HepG2 (cell line): ENCODE measurements around the gene BTBD7. TPM values are rescaled to one million over a fixed set of nuclear protein-coding genes. Genes with fewer than 3 reads are reported as not detected.

Experiments
- ATF7 ChIP-seq, 2 experiments: fragments of 450-650 bp in 1 of 2; sonication (generic) in 1 of 2; formaldehyde crosslinking in 1 of 2; IDR thresholded peaks; 2 replicates each; pipeline versions ENCODE4 v1.4.0 to v1.6.1; 2016 to 2020; ENCODE audit warnings: antibody characterized with exemption in 1 of 2, mild to moderate bottlenecking in 1 of 2, missing genetic modification reagents in 1 of 2
- PHF8 ChIP-seq: sonication (generic); formaldehyde crosslinking; IDR thresholded peaks from 2 replicates; pipeline ENCODE4 v1.5.0; 2020; ENCODE audit warnings: missing genetic modification reagents
- RBAK ChIP-seq: sonication (generic); formaldehyde crosslinking; IDR thresholded peaks from 2 replicates; pipeline ENCODE4 v1.5.1; 2020; ENCODE audit warnings: mild to moderate bottlenecking, missing genetic modification reagents
- SRF ChIP-seq: IDR thresholded peaks from 2 replicates; pipeline ENCODE4 v1.6.1; 2011; ENCODE audit warnings: mild to moderate bottlenecking, low read depth, low read length, moderate library complexity
- ZNF510 ChIP-seq: sonication (generic); formaldehyde crosslinking; IDR thresholded peaks from 2 replicates; pipeline ENCODE4 v1.4.0; 2020; ENCODE audit warnings: low read depth, mild to moderate bottlenecking, missing genetic modification reagents
- polyA plus RNA-seq, 8 experiments: library from polyadenylated mRNA; depleted of rRNA in 3 of 8; stranded (reverse) in 7 of 8; unstranded in 1 of 8; fragments of >200 nt; fragmentation: Illumina TruSeq in 4 of 8; extraction: Trizol in 4 of 8; gene quantifications; 2 replicates each; pipeline versions ENCODE4 v1.2.1 to v1.2.3, GENCODE V29; 2011 to 2016; ENCODE audit warnings: low read depth in 4 of 8, missing spikeins in 1 of 8, mixed read lengths in 1 of 8; ENCODE audit not compliant: insufficient read depth in 1 of 8
- total RNA-seq, 5 experiments: library from RNA; depleted of rRNA; stranded (reverse); fragments of >200 nt; fragmentation: Illumina TruSeq; extraction: Trizol; gene quantifications; 2 replicates each; pipeline ENCODE4 v1.2.3, GENCODE V29; 2016; ENCODE audit warnings: low read depth in 1 of 5
- TF ChIP-seq, protein P1 (sequence below): sonication (generic); formaldehyde crosslinking; IDR thresholded peaks from 2 replicates; pipeline ENCODE4 v1.5.0; 2020; ENCODE audit warnings: mild to moderate bottlenecking, low read depth, missing genetic modification reagents, borderline replicate concordance
- TF ChIP-seq, protein P2 (sequence below): sonication (generic); formaldehyde crosslinking; IDR thresholded peaks from one replicate; pipeline ENCODE4 v1.5.1; 2020; ENCODE audit warnings: mild to moderate bottlenecking, missing genetic modification reagents; ENCODE audit errors: not compliant biosample characterization
- TF ChIP-seq, protein P3 (sequence below): sonication (generic); formaldehyde crosslinking; IDR thresholded peaks from 2 replicates; pipeline ENCODE4 v1.8.0; 2022; ENCODE audit warnings: low read depth, missing genetic modification reagents

Gene BTBD7
- total and polyA plus RNA-seq, 2 of the 13 experiments (the other 11 are each of a cell fraction or from before 2014, with no cell fraction given), result 11.6 to 15.2 TPM

DNA sequence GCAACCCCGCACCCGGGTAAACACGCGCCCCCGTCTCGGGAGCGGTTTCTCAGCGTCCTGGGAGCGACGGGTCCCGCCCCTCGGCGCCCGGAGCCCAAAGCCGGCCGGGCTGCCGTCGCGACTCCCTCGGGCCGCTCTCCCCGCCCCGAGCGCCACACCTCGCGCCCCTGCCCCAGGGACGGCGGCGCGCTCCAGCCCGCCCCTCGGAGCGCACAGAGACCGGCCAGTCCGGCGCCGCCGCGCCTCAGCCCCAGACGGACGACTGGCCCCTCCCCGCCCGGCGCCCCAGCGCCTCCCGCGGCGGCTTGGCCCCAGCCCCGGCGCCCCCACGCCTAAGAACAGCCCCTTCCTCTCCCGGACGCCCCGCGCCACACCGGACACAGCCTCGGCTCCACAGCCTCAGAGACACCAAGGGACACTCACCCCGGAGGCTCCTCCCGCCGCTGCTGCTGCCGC lies 411 bp downstream of the BTBD7 start (continued):
- TF ChIP-seq ATF7 (IDR thresholded peaks at IDR 0.05) (no peak), ATF7 (CRISPR knock-in tag; IDR thresholded peaks at IDR 0.05) (no peak), PHF8 (CRISPR knock-in tag) (peak; percentile 44; the same call in 1 of the 2 replicates), RBAK (CRISPR knock-in tag) (no peak), SRF (no peak), ZNF510 (CRISPR knock-in tag) (no peak)
- TF ChIP-seq, protein P1, sequence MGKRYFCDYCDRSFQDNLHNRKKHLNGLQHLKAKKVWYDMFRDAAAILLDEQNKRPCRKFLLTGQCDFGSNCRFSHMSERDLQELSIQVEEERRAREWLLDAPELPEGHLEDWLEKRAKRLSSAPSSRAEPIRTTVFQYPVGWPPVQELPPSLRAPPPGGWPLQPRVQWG (CRISPR knock-in tag), result no peak
- TF ChIP-seq, protein P2, sequence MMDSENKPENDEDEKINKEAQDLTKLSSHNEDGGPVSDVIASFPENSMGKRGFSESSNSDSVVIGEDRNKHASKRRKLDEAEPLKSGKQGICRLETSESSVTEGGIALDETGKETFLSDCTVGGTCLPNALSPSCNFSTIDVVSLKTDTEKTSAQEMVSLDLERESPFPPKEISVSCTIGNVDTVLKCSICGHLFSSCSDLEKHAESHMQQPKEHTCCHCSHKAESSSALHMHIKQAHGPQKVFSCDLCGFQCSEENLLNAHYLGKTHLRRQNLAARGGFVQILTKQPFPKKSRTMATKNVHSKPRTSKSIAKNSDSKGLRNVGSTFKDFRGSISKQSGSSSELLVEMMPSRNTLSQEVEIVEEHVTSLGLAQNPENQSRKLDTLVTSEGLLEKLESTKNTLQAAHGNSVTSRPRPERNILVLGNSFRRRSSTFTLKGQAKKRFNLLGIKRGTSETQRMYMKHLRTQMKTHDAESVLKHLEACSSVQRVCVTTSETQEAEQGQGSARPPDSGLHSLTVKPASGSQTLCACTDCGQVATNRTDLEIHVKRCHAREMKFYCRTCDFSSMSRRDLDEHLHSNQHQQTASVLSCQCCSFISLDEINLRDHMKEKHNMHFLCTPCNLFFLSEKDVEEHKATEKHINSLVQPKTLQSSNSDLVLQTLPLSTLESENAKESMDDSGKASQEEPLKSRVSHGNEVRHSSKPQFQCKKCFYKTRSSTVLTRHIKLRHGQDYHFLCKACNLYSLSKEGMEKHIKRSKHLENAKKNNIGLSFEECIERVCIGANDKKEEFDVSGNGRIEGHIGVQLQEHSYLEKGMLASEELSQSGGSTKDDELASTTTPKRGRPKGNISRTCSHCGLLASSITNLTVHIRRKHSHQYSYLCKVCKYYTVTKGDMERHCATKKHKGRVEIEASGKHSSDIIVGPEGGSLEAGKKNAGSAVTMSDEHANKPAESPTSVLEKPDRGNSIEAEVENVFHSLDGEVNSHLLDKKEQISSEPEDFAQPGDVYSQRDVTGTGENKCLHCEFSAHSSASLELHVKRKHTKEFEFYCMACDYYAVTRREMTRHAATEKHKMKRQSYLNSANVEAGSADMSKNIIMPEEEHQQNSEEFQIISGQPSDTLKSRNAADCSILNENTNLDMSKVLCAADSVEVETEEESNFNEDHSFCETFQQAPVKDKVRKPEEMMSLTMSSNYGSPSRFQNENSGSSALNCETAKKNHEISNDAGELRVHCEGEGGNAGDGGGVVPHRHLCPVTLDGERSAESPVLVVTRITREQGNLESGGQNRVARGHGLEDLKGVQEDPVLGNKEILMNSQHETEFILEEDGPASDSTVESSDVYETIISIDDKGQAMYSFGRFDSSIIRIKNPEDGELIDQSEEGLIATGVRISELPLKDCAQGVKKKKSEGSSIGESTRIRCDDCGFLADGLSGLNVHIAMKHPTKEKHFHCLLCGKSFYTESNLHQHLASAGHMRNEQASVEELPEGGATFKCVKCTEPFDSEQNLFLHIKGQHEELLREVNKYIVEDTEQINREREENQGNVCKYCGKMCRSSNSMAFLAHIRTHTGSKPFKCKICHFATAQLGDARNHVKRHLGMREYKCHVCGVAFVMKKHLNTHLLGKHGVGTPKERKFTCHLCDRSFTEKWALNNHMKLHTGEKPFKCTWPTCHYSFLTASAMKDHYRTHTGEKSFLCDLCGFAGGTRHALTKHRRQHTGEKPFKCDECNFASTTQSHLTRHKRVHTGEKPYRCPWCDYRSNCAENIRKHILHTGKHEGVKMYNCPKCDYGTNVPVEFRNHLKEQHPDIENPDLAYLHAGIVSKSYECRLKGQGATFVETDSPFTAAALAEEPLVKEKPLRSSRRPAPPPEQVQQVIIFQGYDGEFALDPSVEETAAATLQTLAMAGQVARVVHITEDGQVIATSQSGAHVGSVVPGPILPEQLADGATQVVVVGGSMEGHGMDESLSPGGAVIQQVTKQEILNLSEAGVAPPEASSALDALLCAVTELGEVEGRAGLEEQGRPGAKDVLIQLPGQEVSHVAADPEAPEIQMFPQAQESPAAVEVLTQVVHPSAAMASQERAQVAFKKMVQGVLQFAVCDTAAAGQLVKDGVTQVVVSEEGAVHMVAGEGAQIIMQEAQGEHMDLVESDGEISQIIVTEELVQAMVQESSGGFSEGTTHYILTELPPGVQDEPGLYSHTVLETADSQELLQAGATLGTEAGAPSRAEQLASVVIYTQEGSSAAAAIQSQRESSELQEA (CRISPR knock-in tag), result no peak
- TF ChIP-seq, protein P3, sequence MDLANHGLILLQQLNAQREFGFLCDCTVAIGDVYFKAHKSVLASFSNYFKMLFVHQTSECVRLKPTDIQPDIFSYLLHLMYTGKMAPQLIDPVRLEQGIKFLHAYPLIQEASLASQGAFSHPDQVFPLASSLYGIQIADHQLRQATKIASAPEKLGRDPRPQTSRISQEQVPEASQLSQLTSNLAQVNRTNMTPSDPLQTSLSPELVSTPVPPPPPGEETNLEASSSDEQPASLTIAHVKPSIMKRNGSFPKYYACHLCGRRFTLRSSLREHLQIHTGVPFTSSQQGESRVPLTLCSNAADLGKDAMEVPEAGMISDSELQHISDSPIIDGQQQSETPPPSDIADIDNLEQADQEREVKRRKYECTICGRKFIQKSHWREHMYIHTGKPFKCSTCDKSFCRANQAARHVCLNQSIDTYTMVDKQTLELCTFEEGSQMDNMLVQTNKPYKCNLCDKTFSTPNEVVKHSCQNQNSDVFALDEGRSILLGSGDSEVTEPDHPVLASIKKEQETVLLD, result no peak; the same call in 1 of the 2 replicates
